Measurements from ENCODE around the gene FGGY.
"Not testable (repeated sequence)": the region's sequence is repeated elsewhere in the genome, so short reads cannot be mapped to it uniquely, and the experiment has no call there.

The FGGY gene

DNA sequence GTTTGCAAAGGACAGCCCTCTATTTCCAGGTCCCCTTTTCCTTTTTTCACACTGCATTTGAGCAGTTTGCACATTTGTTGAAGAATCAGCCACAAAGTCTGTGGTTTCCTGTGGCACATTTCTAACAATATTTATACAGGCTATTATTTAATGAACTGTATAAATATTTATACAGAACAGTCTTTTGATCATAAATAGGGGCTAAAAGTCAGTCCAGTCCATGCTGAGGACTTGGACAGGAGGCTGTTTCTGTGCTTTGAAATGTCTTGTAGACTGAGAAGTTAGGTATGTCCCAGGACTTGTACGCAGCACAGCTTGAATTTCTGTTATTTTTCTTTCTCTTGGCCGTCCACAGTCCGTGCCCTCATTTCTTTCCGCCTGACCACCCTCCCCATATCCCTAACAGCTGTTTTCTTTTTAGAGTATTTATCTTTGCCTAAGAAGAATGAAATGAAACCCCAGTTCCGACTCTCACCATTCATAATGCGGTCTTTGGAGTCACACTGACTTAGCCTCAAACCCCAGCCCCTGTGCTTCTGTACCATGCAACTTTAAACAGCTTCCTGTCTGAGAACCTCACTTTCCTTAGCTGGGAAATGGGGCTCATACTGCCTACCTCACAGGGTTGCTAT is 19.7 kb downstream of the FGGY start:
- no peak for DNase-seq

DNA sequence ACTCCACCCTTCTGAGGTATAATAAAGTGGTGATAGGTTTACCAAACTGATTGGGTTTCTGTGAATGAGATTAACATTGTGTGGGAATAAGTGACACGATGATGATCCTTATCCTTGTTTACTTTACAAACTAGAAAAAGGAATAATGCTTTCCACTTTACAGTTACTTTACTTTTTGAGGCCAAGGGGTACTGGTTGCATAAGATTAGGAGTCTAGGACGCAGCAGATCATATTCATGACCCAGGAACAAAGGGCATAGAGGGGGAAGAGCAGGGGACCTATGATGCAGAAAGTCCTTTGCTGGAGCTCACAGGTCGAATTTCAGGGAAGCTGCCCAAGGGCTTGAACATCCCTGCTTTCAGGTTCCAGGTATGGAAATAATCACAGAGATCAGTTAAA is 20.4 kb downstream of the FGGY start:
- no peak for DNase-seq

DNA sequence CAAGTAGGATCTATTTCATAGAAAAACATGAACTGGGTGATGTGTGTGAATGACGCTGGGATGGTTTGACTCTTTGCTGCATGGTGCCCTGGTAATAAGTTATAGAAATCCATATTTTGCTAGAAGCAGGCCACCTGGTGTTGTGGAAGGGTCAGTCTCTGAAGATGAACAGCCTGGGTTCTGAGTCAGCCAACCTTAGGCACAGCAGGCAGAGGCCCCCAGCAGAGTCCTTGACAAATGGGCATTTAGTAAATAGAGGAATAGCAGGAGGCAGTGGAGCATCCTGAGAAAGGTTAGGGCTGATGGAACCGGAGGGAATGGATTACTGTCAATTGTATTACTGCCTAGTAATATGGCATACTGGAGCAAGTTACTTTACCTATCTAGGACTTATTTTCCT is 20.9 kb downstream of the FGGY start:
- DNase-seq, result no peak

DNA sequence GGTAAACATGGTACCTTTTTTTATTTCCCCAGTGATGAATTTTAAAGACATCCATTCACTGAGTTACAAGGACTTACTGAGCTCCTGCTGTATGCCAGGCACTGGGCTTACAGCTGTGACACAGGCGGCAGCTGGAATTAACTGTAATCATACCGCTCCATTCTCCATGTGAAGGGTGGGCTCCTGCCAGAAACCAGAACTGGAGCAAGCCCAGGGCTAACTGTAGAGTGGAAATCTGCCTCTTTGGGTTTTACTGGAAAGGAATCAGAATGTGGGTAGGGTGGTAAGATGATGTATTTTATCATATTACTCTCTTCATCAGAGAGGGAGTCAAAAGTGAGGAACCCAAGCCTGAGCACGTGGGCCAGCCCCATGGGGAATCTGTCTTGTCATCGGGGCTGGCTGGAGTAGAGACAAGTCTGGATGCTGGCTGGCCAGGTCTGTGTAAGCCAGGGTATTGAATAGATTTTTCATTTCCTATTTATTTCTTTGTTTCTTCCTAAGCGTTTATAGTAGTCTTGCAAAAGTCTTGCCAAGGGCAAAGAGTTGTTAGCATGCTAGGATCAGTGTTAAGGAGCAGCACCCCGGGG is 21.5 kb downstream of the FGGY start:
- no peak for DNase-seq

DNA sequence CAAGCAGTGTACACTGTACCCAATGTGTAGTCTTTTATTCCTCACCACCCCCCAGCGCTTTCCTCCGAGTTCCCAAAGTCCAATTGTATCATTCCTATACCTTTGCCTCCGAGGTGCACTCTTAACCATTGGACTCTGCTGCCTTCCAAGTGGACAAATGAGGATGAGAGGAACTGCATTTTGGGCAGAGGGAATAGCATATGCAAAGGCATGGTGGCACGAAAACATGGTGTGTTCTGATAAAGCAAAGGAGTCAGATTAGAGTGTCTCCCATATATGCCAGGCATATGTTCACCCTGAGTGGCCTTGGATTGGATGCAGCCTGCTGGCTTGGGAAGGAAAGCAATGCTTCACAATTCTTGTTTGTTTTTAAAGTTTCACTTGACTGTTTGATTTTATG is 25.5 kb downstream of the FGGY start:
- DNase-seq, result no peak

DNA sequence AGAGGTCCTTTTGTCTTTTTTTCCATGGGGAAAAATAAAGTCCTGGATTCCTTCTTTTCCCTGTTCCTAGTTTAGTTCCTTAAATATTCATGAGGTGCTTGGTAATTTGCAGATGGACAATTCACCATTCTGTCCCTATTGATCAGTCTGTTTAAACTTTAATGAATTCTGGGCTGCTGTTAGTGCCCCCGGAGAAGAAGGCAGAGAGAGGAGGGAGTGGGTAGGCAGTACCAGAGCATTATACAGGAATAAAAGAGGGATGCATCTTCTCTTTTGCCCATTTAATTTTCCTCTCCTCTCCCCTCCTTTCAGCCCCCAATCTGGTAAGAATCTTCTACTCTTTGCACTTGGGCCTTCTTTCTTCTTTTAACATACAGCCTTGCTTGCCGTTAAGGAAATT is 25.9 kb downstream of the FGGY start:
- DNase-seq, result no peak

DNA sequence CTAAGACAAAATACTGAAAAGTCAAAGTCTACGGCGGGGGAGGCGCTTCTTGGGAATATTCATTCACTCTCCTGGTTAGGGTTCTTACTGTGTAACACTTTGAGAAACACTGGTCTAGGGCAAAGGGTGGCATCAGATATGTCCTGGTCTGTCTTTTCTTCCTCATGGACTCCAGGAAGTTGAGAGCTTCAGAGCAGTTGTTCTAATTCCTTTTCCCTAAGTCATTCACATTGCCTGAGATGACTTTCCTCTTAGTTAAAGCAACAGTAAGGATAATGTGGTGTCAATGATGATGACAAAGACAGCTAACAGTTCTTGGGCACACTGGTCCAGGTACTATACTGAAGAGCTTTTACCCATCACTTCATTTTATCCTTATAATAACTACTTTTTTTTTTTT is 27.0 kb downstream of the FGGY start:
- no peak for DNase-seq

DNA sequence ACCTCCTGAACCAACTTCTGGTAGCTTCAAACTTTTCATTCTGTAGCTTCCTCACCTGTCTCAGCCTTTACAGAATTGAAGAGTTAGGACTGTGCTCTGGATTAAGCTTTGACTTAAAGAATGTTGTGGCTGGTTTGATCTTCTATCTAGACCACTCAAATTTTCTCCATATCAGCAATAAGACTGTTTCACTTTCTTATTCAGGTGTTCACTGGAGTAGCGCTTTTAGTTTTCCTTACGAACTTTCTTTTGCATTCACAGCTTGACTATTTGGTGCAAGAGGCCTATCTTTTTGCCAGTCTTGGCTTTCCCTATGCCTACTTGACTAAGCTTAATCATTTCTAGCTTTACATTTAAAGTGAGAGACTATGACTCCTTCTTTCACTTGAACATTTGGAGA is 31.5 kb downstream of the FGGY start:
- DNase-seq, result no peak

DNA sequence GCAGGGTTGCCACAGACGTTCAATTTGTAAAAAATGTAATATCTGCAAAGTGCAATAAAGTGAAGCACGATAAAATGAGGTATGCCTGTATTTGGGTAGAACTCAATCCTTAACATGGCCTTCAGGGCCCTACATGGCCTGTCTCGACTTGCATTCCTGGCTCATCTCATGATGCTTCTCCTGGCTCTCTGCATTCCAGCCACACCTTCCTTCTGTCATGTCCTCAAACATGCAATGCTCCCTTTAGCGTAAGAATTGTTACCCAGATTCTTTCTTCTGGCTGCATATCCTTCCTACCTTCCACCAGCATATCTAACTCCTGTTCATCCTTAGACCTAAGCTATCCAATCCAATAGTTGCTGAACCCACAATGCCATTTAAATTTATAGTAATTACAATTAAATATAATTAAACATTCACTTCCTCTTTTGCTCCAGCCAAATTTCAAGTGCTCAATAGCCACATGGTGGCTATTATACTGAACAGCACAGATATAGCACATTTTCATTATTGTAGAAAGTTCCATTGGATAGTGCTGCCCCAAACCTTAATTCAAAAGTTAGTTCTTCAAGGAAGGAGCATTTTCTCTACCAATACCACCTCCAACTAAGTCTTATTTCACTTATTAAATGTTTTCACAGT is 32.6 kb downstream of the FGGY start:
- no peak for DNase-seq

DNA sequence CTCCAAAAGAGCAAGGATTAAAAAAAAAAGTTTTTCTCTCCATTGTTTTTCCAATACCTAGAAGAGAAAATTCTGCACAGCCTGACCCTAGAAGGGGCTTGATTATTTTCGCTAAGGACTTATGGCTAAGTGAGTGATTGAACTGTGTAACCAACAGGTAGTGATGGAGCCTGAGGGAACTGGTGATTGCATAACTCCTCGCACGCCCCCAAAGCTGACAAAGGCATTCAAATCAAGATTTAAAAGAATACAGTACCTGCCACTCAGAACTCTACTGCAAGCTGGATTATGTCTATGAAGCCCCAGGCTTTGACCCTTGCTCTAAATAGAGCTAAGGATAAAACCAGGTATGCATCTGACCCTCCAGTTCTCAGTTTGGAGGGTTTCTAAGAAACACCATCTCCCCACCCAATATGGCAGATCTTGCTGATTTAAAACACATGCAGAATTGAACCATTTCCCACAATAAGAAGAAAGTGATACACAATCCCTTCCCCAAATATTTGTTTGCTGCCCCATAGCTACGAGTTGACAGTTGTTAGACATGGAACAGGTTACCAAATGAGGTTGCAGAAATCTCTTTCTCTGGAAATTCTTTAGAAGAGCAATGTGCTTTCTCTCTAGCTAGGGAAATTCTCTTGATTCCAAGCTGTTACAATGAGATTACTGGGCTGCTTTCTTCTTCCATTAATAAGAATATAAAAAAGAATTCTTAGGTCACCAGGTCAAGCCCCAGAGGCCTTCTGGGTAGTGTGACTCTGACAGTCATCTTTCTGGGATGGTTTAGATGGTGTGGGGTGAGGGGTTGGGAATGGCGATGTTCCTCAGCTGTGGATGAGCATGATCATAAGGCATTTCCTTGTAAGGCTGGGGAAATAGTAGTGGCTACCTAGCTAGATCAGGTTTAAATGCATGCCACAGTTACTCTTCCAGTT is 35.1 kb downstream of the FGGY start:
- no peak for DNase-seq

DNA sequence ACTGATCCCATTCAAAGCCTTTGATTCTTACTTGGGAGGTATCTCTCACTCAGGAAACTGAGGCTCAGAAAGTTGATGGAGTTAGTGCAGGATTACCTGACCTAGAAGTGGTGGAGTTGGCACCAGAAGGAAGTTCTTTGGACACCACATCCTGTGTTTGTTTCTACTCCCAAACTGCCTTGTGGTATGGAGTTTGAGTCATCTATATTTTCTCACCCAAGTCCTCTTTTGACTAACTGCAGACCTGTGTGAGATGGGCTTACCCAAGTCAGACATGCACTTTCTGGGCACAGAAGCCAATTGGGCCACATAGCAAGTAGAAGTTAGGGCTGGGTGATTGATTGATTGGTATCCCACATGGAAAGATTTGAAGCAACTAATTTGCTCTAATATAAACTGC is 36.1 kb downstream of the FGGY start:
- no peak for DNase-seq

DNA sequence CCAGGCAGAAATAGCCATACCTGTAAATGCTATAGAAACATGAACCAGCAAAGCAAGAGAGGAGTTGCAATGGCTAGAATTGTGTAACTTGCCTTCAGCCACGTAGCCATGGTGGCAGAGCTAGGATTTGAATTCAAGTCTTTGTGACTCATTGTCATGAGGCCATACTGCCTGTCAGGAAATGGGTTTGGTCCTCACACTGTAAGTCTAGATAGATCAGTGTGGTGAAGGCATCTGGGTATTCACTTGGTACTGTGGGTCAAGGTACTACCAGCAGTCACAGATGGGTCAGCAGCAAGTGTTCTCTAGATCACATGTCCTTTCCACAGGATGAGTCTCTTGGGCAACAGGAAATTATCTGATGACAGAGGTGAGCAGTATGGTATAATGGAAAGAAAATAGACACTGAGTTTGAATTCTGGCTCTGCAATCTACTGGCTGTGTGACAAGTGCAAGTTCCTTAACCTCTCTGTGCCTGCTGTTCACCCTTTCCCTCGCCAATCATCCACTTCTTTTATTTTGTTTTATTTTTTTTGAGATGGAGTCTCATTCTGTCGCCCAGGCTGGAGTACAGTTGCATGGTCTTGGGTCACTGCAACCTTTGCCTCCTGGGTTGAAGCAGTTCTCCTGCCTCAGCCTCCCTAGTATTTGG is 36.9 kb downstream of the FGGY start:
- DNase-seq, result no peak

DNA sequence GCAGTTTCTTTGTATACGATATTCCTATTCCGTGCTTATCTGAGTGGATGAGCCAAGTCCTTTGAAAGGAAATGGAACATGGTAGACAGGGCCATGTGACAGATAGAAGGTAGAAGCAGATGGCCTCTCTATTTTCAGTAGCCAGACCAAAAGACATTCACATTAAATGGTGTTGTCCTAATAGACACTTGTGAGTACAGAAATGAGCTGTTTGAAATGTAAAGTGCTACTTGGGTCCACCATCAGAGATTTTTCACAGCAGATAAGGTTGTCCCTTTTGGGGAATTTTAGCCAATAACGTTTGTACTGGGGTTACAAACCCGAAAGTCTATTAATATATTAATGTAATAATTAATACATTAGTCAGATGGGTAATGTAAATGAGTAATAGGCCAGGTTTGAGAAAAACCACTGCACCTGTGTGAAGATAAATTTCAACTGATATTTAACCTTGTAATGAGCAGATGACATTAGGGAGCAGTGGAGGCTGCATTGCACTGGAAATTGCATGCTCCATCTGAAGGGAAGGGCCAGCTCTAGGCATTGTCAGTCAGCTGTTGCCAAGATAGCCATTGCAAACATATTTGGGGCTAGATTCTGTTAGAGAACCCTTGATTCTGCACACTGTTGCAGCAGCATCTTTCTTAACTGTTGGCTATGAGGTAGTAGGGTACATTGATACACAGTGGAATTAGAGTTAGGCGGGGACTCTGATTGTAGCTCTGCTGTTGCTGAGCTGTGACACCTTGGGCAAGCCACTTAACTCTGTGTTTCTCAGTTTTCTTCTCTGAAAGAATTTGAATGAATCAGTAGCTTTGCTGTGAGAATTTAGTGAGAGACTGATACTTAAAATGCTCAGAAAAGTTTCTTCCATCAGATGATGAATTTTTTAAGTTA is 43.8 kb downstream of the FGGY start:
- no peak for DNase-seq

DNA sequence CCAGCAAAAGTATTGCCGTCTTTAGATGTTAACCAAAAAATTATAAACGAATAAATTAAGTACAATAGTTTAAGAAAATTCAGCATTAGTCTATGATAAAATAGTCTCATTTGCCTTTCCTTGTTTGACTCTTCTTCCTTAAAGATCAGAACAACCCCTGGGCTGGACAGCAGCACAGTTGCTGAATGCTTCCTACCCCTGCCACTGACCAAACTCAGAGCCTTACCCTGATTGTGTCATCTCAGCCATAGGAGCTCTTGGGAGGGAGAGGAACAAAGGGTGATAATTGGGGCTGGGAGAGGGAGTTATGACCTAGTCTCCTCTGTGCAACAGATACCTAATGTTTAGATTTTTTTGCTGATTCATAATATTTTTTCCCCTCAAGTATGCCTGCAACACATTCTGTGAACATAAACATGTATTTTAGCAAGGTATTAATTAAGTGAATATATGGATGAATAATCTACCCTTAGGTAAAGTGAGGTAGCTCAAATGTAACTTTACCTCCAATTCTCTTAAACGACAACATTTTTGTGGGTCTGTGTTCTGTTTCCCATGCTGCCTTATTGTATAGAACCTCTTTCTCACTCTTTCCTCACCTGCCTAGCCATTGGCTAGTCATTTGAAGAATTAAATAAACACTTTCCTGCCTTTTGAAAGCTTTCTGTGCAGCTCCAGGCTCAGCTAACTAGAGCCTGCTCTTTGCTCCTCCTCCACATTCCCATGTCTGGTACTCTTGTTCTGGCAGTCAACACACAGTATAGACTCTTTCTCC is 46.1 kb downstream of the FGGY start:
- no peak for DNase-seq

DNA sequence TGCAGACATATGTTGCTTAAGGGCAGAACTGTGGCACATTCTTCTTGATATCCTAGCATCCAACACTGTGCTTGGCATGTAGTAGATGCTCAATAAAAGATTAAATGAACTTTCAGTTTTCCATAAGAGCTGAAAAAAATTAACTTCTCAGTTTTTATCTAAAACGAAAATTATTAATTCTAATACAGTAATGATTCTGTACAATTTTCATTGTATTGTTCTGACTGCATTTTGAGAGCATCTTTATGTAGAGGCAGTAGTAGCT is 46.6 kb downstream of the FGGY start:
- DNase-seq, result no peak

DNA sequence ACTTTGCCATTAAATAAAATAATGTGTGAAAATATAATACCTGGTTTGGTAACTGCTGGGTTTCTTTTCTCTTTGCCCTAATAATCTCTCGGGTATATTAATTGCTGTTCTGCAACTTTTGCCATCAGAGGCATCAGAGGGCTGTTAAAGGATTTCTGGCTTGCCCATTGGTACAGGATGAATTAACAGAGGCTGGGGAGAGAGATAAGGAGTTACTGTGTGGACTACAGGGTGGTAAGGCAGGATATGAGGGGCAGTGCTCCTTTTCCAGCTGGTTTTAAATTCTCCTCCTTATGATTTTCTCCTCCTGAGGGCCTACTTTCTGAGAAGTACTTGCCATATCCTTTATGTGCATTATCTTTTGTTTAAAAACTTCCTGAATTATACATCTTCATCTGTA is 48.3 kb downstream of the FGGY start:
- DNase-seq, result no peak

DNA sequence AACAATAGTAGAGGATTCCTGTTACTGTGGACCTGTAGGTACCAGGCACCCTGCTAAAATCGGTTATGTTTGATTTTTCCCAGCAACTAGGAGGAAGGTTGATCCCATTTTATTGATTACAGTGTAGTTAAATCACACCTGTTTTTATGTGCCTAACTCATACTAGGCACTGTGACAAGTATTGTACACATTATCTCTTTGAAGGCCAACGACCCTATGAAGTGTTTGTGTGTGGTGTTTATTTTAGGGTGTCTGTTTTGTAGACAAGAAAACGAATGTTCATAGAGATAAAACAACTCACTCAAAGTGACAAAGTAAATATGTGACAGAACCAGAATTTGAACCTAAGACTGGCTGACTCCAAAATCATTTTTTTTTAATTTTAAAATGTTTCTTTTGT is 49.5 kb downstream of the FGGY start:
- no peak for DNase-seq

DNA sequence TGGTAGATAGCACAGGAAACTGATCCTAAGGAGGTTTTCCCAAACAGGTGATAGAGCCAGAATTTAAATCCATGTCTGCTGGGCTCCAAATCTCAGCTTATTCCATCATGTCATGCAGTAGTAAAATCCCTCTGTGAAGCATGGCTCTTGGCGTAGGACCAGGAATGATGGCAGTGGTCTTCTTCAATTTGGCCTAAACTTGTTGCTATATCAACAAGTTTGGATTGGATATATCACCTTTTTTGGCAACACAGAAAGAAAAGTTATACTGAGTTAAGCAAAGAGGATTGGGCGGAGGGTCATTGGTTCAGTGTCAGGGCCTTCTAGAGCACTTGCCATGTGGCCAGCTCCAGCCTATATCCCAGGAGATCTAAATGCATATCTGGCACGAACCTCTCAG is 52.2 kb downstream of the FGGY start:
- DNase-seq, result no peak

DNA sequence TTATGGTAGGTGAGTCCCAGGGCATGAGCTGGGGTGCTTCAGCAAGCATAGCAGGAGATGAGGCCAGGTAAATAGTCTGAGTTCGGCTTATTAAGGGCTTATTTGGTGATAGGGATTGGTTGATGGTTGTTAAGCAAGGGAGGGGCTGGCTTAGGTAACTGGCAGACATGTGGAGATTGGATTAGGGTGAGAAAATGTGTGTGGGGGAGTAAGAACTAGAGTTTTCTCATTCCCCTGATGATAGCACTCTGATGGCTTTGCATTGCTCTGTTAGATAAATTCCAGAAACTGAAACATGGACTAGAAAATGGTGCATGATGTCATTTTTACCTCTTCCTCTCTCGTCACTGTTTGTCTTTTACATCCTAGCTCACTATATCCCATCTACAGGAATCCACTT is 53.6 kb downstream of the FGGY start:
- no peak for DNase-seq

DNA sequence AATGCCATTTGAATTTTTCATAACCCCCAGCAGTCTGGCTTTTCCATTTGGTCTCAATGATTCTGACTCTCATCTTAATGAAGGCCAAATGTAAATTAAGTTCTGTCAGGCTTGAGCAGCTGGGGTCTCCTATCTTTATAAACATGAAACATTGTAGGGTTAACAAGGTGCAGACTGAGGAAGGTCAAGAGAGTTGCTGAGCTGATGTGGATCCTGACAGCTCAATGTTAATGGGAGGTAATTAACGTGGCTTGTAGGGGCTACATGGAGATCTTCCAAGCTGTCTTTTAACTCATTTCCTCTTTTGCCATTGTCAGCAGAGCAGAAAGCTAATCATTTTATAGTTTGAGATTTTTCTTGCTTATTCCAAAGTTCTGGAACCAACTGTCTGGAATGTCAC is 55.2 kb downstream of the FGGY start:
- no peak for DNase-seq

DNA sequence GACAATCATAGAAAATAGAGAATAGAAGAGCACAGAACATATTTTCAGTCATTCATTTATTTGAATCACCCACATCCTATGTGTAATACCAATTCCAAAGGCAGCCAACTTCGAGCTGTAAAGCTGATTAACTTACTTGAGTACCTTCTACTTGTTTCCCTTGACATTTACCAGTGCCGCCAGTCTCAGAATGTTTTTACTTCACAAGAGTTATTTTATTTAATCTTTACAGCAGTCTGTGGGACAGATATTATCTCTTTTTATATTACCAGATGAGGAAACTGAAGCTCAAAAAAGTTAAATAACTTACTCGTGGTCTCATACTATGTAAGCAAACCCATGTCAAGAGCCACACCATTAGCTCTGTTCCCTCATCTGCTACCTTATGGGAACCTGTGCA is 56.6 kb downstream of the FGGY start:
- no peak for DNase-seq

DNA sequence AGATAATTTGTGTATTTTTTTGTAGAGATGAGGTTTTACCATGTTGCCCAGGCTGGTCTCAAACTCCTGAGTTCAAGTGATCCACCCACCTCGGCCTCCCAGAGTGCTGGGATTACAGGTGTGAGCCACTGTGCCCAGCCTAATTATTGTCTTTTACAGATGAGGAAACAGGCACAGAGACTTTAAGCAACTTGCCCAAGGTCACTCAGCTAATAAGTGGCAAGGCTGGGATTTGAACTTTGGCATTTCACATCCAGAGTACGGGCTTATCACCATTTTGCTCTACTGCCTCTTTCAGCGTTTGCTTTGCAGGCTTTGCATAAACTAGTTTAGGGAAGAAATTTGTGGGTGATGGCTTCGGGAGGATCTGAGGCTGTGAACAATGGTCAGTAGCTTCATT is 57.3 kb downstream of the FGGY start:
- not testable (repeated sequence) for DNase-seq

All from activated T-cell treated with anti-CD3 and anti-CD28 coated beads, Interleukin-2, amount 50 U/mL, for 1 hour (primary cell).